ENCODE results near the gene PEX14.

PEX14 gene

DNA sequence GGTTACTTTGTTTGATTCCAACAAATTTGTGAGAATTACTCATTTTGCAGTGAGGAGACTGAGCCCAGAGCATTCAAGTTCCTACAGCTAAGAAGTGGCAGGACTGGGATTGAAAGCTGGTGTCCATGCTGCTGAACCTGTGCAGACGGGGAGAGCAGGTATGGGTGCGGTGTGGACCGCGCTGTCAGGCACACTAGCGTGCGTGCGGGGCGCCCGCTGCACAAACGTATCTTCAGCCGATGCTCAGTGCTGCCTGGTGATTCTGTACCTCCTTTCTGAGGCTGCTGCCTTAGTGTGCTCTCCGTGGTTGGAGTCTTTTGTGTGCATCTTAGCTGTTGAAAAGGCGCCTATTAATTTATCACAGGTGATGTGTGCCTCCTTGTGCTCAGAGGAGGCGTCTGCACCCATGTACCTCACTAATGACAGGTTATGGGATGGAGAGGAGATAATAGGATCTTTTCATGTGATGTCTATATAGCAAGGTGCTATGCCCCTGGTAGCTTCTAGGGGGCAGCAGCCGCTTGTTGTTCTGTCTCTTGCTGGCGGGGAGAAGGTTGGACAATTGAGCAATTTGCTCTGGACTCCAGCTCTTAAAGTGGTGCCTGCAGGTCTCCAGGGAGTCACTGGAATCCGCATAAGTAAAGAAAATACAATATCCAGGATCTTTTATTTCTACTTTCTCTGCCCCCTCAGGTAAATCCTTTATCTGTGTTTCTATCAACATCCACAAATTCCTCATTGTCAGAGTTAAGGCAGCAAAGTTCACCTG is 32.5 kb downstream of the PEX14 start:
- ChIA-PET POLR2A (no interaction called here), CTCF (interaction anchor here (0.6 to 6.5 kb wide), 40 partner anchors 9 to 1157 kb away, joined by 3 to 105 read pairs (median 4); partner anchors contain the start of gene FBXO6)
- TF ChIP-seq, protein P1, sequence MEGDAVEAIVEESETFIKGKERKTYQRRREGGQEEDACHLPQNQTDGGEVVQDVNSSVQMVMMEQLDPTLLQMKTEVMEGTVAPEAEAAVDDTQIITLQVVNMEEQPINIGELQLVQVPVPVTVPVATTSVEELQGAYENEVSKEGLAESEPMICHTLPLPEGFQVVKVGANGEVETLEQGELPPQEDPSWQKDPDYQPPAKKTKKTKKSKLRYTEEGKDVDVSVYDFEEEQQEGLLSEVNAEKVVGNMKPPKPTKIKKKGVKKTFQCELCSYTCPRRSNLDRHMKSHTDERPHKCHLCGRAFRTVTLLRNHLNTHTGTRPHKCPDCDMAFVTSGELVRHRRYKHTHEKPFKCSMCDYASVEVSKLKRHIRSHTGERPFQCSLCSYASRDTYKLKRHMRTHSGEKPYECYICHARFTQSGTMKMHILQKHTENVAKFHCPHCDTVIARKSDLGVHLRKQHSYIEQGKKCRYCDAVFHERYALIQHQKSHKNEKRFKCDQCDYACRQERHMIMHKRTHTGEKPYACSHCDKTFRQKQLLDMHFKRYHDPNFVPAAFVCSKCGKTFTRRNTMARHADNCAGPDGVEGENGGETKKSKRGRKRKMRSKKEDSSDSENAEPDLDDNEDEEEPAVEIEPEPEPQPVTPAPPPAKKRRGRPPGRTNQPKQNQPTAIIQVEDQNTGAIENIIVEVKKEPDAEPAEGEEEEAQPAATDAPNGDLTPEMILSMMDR (IDR thresholded peaks at IDR 0.05; ENCODE audit: control extremely low read depth, extremely low read depth, low read depth, missing control alignments), result peak; percentile 80
- peak; percentile 74 for DNase-seq (ENCODE audit: extremely low spot score)

DNA sequence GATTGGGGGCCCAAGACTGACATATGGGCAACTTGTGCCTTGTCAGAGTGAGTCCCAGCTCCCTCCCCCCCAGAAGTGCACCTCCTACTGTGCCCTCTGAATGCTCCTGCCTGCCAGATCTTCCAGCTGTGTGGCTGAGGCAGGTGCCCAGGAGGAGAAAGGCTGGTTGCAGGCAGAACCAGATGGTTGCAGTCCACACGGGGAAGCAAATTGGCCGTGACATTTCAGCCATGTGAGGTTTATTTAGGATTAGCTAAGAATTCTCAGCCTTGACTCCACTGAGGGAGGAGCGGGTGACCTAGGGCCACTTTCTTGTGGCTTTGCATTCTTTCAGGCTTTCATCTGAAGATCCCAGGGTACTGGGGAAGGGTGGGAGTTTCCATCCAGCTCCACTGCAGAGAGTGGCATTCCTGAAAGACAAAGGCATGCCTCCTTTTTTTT is 33.8 kb downstream of the PEX14 start:
- ChIA-PET CTCF (interaction anchor here (1.1 to 6.5 kb wide), 12 partner anchors 11 to 435 kb away, joined by 3 to 105 read pairs (median 9); no protein-coding TSS in a partner anchor), POLR2A (no interaction called here)
- no peak for DNase-seq (ENCODE audit: extremely low spot score)
- TF ChIP-seq, protein P1 (IDR thresholded peaks at IDR 0.05; ENCODE audit: control extremely low read depth, extremely low read depth, low read depth, missing control alignments), result no peak

DNA sequence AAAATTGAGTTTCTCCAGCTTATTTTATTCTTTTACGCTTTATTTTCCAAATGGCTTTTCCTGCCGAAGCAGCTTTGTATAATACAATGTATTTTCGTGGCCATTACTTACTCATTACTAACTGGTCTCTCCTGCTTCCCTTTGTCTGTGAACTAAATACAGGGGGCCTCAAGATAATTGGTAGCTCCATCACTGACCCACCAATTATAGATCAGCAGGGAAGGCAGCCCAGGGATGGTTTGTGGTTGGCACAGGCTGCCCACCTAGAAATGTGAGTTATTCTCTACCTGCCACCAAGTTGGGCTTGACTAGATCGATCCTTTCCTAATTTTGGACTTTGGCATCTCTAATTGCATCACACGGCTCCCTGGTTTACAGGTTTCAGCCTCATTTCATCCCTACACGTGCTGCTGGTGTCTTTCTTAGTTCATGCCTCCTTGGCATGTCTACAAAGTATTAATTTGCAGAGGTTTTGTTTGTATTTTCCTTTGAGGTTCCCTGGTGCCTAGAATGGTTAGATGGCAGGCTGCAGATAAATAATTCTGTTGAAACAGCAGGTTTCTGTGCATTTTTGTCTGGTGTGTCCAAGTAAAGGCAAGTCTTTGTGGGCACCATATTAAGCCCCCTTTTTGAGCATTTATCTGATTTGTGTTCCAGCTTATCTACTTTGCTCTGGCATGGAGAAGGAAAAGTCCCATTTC is 35.2 kb downstream of the PEX14 start:
- TF ChIP-seq, protein P1 (IDR thresholded peaks at IDR 0.05; ENCODE audit: control extremely low read depth, extremely low read depth, low read depth, missing control alignments), result no peak

DNA sequence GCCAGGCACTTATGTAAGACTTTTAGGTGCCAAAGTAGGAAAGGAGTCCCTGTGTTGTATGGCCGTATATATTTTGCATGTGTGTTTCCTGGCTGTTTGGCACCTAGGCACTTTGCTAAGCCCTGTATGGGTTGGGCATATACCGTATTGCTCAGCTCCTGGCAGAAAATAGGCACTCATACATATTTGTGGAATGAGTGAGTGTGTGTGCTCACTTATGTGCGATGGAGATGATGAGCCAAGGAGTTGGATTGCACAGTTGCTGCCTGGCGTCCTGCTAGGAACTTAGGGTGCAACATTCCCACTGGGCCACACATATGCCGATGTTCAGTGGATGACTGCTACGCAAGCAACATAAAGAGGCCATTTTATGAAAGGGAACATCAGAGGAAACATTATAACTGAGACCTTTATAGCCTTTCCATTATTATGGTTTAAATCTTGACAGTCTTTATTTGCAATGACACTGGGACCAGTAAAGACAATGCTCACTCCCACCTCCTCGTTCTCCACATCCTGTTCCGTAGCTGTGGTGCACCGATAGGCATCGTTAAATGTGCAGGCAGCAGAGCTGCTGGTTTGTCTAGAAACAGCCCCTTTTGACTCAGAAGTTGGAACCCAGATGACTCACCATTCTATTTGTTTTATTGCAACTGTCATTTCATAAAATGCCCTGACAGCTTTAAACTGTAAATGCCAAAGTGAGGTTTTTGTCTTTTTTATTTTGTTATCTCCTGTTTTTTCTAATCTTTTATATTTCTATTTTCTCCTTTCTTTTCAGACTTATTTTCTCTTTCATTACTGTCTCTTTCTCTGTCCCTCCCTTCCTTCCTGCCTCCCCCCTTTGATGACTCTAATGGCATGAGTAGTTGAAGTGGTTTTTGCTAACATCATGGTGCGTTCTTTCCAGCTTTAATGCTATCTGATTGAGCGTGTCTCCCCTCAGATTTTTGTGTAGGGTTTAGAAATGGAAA is 36.1 kb downstream of the PEX14 start:
- DNase-seq (ENCODE audit: extremely low spot score), result peak; percentile 84
- POLR2A ChIA-PET, result no interaction called here
- CTCF ChIA-PET, result interaction anchor here (1.1 to 6.5 kb wide), 5 partner anchors 9 to 527 kb away, joined by 3 to 105 read pairs (median 3); no protein-coding TSS in a partner anchor
- TF ChIP-seq, protein P1 (IDR thresholded peaks at IDR 0.05; ENCODE audit: control extremely low read depth, extremely low read depth, low read depth, missing control alignments), result no peak

More for the DNA sequence above, 35.2 kb downstream of the PEX14 start:
- ChIA-PET POLR2A (no interaction called here), CTCF (interaction anchor here (1.1 to 6.5 kb wide), 4 partner anchors 10 to 528 kb away, joined by 3 to 105 read pairs (median 6); no protein-coding TSS in a partner anchor)
- DNase-seq (ENCODE audit: extremely low spot score), result no peak

DNA sequence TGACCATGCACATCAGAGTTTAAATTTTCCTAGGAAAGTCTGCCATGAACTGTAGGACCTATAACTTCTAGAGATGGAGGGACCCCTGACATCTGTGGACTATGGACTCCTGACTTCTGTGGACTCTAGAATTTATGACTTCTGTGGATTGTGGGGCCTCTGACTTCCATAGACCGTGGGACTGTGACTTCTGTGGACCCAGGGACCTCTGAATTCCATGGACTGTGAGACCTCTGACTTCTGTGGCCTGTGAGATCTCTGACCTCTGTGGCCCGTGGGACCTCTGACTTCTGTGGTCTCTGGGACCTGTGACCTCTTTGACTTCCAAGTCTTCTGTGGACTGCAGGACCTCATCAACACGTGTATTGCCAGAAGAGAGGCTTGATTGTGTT is 36.7 kb downstream of the PEX14 start:
- TF ChIP-seq, protein P1 (IDR thresholded peaks at IDR 0.05; ENCODE audit: control extremely low read depth, extremely low read depth, low read depth, missing control alignments), result no peak

More for the DNA sequence above, 36.7 kb downstream of the PEX14 start:
- no peak for DNase-seq (ENCODE audit: extremely low spot score)
- ChIA-PET POLR2A (no interaction called here), CTCF (interaction anchor here (1.2 to 6.5 kb wide), 3 partner anchors 9 to 430 kb away, joined by 3 to 105 read pairs (median 8); no protein-coding TSS in a partner anchor)

Data from GM10248 (cell line).